Fibroblast of villous mesenchyme (primary cell): Measurements from ENCODE around the gene LRRC18. TPM values are rescaled to one million over a fixed set of nuclear protein-coding genes. Genes with fewer than 3 reads are reported as not detected.

Experiments
- DNase-seq: peaks from one replicate; pipeline ENCODE4 v3.0.0-alpha.2; 2010; ENCODE audit warnings: low read depth
- H3K4me3 ChIP-seq: 2 replicates; pipeline ENCODE4 v1.5.1; 2011; ENCODE audit warnings: low read depth, mild to moderate bottlenecking, low read length
- CTCF ChIP-seq: IDR thresholded peaks from 2 replicates; pipeline ENCODE4 v1.5.1; 2012; ENCODE audit warnings: low read depth, mild to moderate bottlenecking, low read length; ENCODE audit not compliant: insufficient read depth
- total RNA-seq: library from RNA; depleted of rRNA; stranded (reverse); fragments of >200 nt; gene quantifications from 2 replicates; pipeline ENCODE4 v1.2.3, GENCODE V29; 2012

Gene LRRC18
- total RNA-seq, 1 donor: not detected

- DNase-seq: peak; percentile 18
- TF ChIP-seq CTCF: peak; percentile 22
- no peak overlapping the region for H3K4me3 ChIP-seq
Measured at GRCh38 chr10:48976196-48976595, 36.6 kb upstream of the LRRC18 start.

GRCh38 chr10:48974510-48975156, 35.0 kb upstream of the LRRC18 start:
- TF ChIP-seq CTCF: no peak
- no peak overlapping the region for H3K4me3 ChIP-seq
- no peak for DNase-seq

GRCh38 chr10:48973065-48973464, 33.4 kb upstream of the LRRC18 start:
- DNase-seq: no peak
- no peak overlapping the region for H3K4me3 ChIP-seq
- no peak for TF ChIP-seq CTCF

- H3K4me3 ChIP-seq: no peak overlapping the region
- no peak for DNase-seq
- TF ChIP-seq CTCF: no peak
Measured at GRCh38 chr10:48970654-48971053, 31.0 kb upstream of the LRRC18 start.

GRCh38 chr10:48970046-48970445, 30.4 kb upstream of the LRRC18 start:
- H3K4me3 ChIP-seq: no peak overlapping the region
- DNase-seq: no peak
- no peak for TF ChIP-seq CTCF

GRCh38 chr10:48968036-48968435, 28.4 kb upstream of the LRRC18 start:
- TF ChIP-seq CTCF: no peak

GRCh38 chr10:48965460-48965859, 25.8 kb upstream of the LRRC18 start:
- no peak for TF ChIP-seq CTCF
- no peak for DNase-seq
- no peak overlapping the region for H3K4me3 ChIP-seq

More at GRCh38 chr10:48968036-48968435, 28.4 kb upstream of the LRRC18 start:
- H3K4me3 ChIP-seq: no peak overlapping the region
- DNase-seq: no peak
